ENCODE measurements around the gene FARSA. TPM values are rescaled to one million over a fixed set of nuclear protein-coding genes. Genes with fewer than 3 reads are reported as not detected.
"Not testable (repeated sequence)": the region's sequence is repeated elsewhere in the genome, so short reads cannot be mapped to it uniquely, and the experiment has no call there.

Gene FARSA
- total RNA-seq, 1 donor = 47.8 TPM

DNA sequence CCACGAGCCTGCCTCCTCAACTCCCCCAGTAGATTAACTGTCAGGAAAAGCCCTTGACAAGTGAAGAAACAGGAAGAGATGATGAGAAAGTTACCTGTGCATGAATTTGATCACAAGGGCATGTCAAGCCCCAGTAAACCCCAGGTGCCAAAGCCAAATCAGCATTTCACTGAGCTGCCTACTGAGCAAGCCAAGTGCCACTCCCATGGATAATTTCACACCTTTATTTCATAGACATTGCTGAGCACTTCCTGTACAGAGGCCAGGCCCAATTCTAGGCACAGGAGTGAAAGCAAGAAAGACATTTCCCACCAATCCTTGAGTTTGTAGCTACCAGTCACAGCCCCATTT is 21.1 kb upstream of the FARSA start:
- H3K9me3 ChIP-seq (ENCODE audit: low read depth, low read length) = no peaks in the 10 kb centered on the region
- peaks cover 60% of the 10 kb centered on the region for H3K79me2 ChIP-seq (ENCODE audit: insufficient read depth, low read length)
- no peaks in the 10 kb centered on the region for H4K20me1 ChIP-seq (ENCODE audit: insufficient read depth, low read length)
- no peak overlapping the region for H3K4me3 ChIP-seq (ENCODE audit: insufficient read depth, low read length)
- TF ChIP-seq, protein P1, sequence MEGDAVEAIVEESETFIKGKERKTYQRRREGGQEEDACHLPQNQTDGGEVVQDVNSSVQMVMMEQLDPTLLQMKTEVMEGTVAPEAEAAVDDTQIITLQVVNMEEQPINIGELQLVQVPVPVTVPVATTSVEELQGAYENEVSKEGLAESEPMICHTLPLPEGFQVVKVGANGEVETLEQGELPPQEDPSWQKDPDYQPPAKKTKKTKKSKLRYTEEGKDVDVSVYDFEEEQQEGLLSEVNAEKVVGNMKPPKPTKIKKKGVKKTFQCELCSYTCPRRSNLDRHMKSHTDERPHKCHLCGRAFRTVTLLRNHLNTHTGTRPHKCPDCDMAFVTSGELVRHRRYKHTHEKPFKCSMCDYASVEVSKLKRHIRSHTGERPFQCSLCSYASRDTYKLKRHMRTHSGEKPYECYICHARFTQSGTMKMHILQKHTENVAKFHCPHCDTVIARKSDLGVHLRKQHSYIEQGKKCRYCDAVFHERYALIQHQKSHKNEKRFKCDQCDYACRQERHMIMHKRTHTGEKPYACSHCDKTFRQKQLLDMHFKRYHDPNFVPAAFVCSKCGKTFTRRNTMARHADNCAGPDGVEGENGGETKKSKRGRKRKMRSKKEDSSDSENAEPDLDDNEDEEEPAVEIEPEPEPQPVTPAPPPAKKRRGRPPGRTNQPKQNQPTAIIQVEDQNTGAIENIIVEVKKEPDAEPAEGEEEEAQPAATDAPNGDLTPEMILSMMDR (IDR thresholded peaks at IDR 0.05; ENCODE audit: extremely low read depth, low read depth, low read length) = no peak
- peaks cover 45% of the 10 kb centered on the region for H3K36me3 ChIP-seq (ENCODE audit: insufficient read depth, low read length)
- H3K27me3 ChIP-seq (ENCODE audit: insufficient read depth, low read length) = no peaks in the 10 kb centered on the region
- no peak for DNase-seq (ENCODE audit: insufficient read length, low spot score, missing footprints)
- H3K4me2 ChIP-seq (ENCODE audit: insufficient read depth, low read length) = peak overlapping the region; percentile 24
- H3K4me1 ChIP-seq (ENCODE audit: insufficient read depth, low read length) = peaks cover 42% of the 10 kb centered on the region
- no peak overlapping the region for H2AFZ ChIP-seq (ENCODE audit: low read length)
- peak overlapping the region; percentile 100 for H3K27ac ChIP-seq (ENCODE audit: low read depth, low read length)

DNA sequence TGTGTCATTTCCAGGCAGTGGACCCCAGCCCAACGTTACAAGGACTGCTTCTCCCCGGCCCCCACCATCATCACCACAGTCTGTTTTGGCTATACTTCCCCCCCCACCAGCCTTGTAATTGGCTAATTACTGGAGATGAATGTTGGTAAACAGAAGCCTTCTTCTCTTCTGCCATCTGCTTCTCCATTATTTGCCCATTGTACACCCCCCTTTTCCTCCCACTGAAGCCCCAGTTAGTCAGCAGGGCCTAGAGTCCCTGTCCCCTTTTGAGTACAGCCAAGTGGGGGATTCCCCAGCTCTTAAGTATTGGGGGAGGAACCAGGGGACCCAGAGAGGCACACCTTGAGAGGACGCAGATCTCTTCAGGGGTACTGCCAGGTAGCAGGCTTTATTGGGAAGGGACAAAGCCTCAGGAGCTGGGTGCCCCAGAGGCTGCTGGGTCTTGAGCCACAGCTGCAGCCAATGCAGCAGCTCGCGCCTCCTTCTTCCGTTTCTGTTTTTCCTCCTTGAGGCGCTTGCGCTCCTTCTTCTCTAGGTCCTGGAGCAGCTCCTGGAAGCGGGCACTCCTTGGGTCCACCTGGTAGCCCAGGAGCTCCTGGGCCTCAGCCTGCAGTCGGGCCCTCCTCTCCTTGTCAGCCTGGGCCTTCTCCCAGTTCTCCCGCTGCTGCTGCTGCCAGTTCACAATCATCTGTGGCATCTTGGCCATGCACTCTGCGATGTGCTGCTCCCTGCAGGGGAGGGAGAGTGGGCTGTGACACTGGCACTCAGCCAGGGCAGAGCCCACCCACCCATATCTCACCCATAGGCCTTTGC is 20.5 kb upstream of the FARSA start:
- no peak overlapping the region for H3K4me3 ChIP-seq (ENCODE audit: insufficient read depth, low read length)
- no peaks in the 10 kb centered on the region for H4K20me1 ChIP-seq (ENCODE audit: insufficient read depth, low read length)
- peaks cover 42% of the 10 kb centered on the region for H3K4me1 ChIP-seq (ENCODE audit: insufficient read depth, low read length)
- DNase-seq (ENCODE audit: insufficient read length, low spot score, missing footprints) = peak; percentile 38
- no peaks in the 10 kb centered on the region for H3K27me3 ChIP-seq (ENCODE audit: insufficient read depth, low read length)
- no peaks in the 10 kb centered on the region for H3K9me3 ChIP-seq (ENCODE audit: low read depth, low read length)
- TF ChIP-seq, protein P1 (IDR thresholded peaks at IDR 0.05; ENCODE audit: extremely low read depth, low read depth, low read length) = no peak
- H3K4me2 ChIP-seq (ENCODE audit: insufficient read depth, low read length) = peak overlapping the region; percentile 51
- peaks cover 51% of the 10 kb centered on the region for H3K36me3 ChIP-seq (ENCODE audit: insufficient read depth, low read length)
- H2AFZ ChIP-seq (ENCODE audit: low read length) = no peak overlapping the region
- peaks cover 66% of the 10 kb centered on the region for H3K79me2 ChIP-seq (ENCODE audit: insufficient read depth, low read length)
- H3K27ac ChIP-seq (ENCODE audit: low read depth, low read length) = peak overlapping the region; percentile 100

DNA sequence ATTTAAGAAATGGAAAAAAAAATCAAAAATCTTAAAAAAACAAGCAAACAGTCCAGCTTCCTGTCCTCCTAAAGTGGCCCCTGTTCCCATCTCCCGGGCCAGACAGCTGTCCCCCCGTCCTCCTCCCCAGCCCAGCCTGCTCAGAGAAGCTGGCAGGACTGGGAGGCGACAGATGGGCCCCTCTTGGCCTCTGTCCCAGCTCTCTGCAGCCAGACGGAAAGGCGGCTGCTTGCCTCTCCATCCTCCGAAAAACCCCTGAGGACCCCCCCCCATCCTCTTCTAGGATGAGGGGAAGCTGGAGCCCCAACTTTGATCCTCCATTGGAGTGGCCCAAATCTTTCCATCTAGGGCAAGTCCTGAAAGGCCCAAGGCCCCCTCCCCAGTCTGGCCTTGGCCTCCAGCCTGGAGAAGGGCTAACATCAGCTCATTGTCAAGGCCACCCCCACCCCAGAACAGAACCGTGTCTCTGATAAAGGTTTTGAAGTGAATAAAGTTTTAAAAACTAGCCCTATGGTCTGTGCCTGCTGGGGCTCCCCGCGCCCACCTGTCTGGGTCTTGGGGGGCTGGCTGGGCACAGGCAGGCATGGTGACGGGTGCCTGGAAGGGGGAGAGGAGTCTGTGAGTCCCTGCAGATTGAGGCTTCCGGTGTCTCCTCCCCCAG is 19.8 kb upstream of the FARSA start:
- H3K36me3 ChIP-seq (ENCODE audit: insufficient read depth, low read length) = peaks cover 59% of the 10 kb centered on the region
- H2AFZ ChIP-seq (ENCODE audit: low read length) = no peak overlapping the region
- H3K4me1 ChIP-seq (ENCODE audit: insufficient read depth, low read length) = peaks cover 42% of the 10 kb centered on the region
- H3K9me3 ChIP-seq (ENCODE audit: low read depth, low read length) = no peaks in the 10 kb centered on the region
- peaks cover 73% of the 10 kb centered on the region for H3K79me2 ChIP-seq (ENCODE audit: insufficient read depth, low read length)
- peaks cover under 1% of the 10 kb centered on the region for H4K20me1 ChIP-seq (ENCODE audit: insufficient read depth, low read length)
- H3K27me3 ChIP-seq (ENCODE audit: insufficient read depth, low read length) = no peaks in the 10 kb centered on the region
- H3K4me2 ChIP-seq (ENCODE audit: insufficient read depth, low read length) = peak overlapping the region; percentile 51
- peak overlapping the region; percentile 100 for H3K27ac ChIP-seq (ENCODE audit: low read depth, low read length)
- peak; percentile 54 for DNase-seq (ENCODE audit: insufficient read length, low spot score, missing footprints)
- no peak overlapping the region for H3K4me3 ChIP-seq (ENCODE audit: insufficient read depth, low read length)
- TF ChIP-seq, protein P1 (IDR thresholded peaks at IDR 0.05; ENCODE audit: extremely low read depth, low read depth, low read length) = no peak

DNA sequence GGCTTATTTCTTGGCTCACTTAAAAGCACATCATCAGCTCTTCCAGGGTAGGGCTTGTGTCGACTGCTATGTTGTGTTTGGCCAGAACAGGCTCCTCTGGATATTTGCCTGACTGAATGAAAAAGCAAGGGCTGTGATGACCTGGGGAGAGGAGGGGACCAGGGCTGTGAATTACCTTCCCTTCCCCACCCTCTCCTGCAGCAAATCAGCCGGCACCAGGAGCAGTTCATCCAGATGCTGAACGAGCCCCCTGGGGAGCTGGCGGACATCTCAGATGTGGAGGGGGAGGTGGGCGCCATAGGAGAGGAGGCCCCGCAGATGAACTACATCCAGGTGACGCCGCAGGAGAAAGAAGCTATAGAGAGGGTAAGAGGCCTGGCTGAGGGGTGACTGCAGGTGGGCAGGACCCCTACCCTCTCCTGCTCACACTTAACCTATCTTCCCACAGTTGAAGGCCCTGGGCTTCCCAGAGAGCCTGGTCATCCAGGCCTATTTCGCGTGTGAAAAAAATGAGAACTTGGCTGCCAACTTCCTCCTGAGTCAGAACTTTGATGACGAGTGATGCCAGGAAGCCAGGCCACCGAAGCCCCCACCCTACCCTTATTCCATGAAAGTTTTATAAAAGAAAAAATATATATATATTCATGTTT is 19.1 kb upstream of the FARSA start:
- H4K20me1 ChIP-seq (ENCODE audit: insufficient read depth, low read length) = peaks cover 4% of the 10 kb centered on the region
- DNase-seq (ENCODE audit: insufficient read length, low spot score, missing footprints) = peak; percentile 97
- TF ChIP-seq, protein P1 (IDR thresholded peaks at IDR 0.05; ENCODE audit: extremely low read depth, low read depth, low read length) = no peak
- peak overlapping the region; percentile 48 for H3K4me3 ChIP-seq (ENCODE audit: insufficient read depth, low read length)
- peaks cover 42% of the 10 kb centered on the region for H3K4me1 ChIP-seq (ENCODE audit: insufficient read depth, low read length)
- peak overlapping the region; percentile 100 for H3K27ac ChIP-seq (ENCODE audit: low read depth, low read length)
- H3K4me2 ChIP-seq (ENCODE audit: insufficient read depth, low read length) = peak overlapping the region; percentile 64
- no peaks in the 10 kb centered on the region for H3K27me3 ChIP-seq (ENCODE audit: insufficient read depth, low read length)
- no peak overlapping the region for H2AFZ ChIP-seq (ENCODE audit: low read length)
- peaks cover 65% of the 10 kb centered on the region for H3K36me3 ChIP-seq (ENCODE audit: insufficient read depth, low read length)
- H3K79me2 ChIP-seq (ENCODE audit: insufficient read depth, low read length) = peaks cover 80% of the 10 kb centered on the region
- H3K9me3 ChIP-seq (ENCODE audit: low read depth, low read length) = no peaks in the 10 kb centered on the region

DNA sequence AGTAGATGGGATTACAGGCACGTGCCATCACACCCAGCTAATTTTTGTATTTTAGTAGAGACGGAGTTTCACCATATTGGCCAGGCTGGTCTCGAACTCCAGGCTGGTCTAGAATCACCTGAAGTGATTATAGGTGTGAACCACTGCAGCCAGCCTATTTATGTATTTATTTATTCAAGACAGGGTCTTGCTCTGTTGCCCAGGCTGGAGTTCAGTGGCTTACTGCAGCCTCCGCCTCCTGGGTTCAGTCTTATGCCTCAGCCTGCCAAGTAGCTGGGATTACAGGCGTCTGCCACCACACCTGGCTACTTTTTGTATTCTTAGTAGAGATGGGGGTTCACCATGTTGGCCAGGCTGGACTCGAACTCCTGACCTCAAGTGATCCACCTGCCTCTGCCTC is 18.5 kb upstream of the FARSA start:
- peaks cover 66% of the 10 kb centered on the region for H3K36me3 ChIP-seq (ENCODE audit: insufficient read depth, low read length)
- peak overlapping the region; percentile 64 for H3K4me2 ChIP-seq (ENCODE audit: insufficient read depth, low read length)
- H2AFZ ChIP-seq (ENCODE audit: low read length); H3K4me3 ChIP-seq (ENCODE audit: insufficient read depth, low read length); H4K20me1 ChIP-seq (ENCODE audit: insufficient read depth, low read length); H3K27me3 ChIP-seq (ENCODE audit: insufficient read depth, low read length); H3K9me3 ChIP-seq (ENCODE audit: low read depth, low read length); DNase-seq (ENCODE audit: insufficient read length, low spot score, missing footprints): not testable (repeated sequence)
- H3K27ac ChIP-seq (ENCODE audit: low read depth, low read length) = peak overlapping the region; percentile 100
- peaks cover 43% of the 10 kb centered on the region for H3K4me1 ChIP-seq (ENCODE audit: insufficient read depth, low read length)
- peaks cover 80% of the 10 kb centered on the region for H3K79me2 ChIP-seq (ENCODE audit: insufficient read depth, low read length)

Measured in osteoblast (primary cell).